LNCaP clone FGC (cell line): ENCODE data around the gene GALNT9.

Experiments
- DNase-seq: peaks from one replicate; pipeline ENCODE4 v3.0.0-alpha.2; 2011; ENCODE audit warnings: low read depth
- H3K4me3 ChIP-seq: 2 replicates; pipeline ENCODE4 v1.5.1; 2011; ENCODE audit warnings: mild to moderate bottlenecking, low read depth, low read length, control low read depth
- TF ChIP-seq, protein P1 (sequence below): IDR thresholded peaks from 2 replicates; pipeline ENCODE4 v1.5.1; 2012; ENCODE audit warnings: mild to moderate bottlenecking; ENCODE audit not compliant: control insufficient read depth, insufficient read depth; ENCODE audit errors: extremely low read depth

GALNT9 gene

DNA sequence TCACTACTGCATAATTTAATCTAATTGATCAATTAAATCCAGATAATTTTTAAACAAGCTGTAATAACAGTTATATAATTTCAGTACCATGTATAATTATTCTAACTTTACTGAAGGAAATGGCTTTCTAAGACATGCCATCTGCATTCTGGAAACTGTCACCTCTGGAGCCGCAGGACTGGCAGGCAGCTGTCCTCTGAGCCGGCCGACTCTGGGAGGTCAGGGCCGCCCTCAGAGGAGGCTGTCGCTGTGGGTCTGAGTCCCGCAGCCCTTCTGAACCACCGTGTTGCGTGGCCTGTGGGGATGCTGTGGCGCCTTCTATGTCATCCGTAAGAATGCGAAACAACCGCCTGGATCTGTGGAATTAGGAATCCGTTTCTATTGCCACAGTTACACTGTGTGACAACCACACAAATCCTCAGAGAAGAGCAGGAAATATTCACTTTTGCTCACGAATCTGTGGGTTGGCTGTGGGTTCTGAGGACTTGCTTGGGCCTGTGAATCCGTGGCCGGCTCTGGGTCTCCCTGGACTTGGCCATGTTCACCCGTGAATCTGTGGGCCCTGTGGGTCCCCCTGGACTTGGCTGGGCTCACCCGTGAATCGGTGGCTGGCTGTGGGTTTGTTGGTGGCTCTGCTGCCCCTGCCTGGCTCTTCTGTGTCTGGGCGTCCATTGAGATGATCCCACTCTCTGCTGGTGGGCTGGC lies 17.2 kb upstream of the GALNT9 start:
- TF ChIP-seq, protein P1, sequence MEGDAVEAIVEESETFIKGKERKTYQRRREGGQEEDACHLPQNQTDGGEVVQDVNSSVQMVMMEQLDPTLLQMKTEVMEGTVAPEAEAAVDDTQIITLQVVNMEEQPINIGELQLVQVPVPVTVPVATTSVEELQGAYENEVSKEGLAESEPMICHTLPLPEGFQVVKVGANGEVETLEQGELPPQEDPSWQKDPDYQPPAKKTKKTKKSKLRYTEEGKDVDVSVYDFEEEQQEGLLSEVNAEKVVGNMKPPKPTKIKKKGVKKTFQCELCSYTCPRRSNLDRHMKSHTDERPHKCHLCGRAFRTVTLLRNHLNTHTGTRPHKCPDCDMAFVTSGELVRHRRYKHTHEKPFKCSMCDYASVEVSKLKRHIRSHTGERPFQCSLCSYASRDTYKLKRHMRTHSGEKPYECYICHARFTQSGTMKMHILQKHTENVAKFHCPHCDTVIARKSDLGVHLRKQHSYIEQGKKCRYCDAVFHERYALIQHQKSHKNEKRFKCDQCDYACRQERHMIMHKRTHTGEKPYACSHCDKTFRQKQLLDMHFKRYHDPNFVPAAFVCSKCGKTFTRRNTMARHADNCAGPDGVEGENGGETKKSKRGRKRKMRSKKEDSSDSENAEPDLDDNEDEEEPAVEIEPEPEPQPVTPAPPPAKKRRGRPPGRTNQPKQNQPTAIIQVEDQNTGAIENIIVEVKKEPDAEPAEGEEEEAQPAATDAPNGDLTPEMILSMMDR, result no peak
- no peak overlapping the region for H3K4me3 ChIP-seq
- no peak for DNase-seq

DNA sequence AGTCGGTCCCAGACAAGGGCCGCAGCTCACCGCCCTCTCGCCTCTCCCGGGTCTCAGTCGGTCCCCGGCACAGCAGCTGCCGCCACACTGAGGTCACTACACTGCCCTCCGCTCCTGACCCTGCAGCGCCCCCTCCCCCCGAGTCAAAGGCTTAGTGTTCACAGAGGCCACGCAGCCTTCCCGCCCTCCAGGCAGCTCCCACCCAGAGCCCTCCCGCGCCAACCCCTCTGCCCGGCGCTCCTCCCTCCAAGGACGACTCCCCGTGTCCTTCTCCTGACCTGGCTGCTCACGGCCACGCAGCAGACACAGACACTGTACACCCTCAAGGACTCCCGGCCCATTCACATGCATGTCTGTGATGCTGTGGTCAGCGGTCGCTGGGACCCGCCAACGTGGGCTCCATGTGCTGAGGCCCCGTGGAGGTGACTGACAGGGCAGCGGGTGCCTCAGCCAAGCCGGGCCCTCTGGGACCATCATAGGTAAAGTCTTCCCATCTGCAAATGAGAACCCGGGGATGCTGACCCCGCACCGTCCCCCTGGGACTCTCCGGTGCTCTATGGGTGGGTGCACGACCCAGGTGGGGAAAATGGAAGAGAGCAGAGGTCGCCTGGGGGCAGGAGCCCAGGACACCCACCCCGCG lies 16.3 kb upstream of the GALNT9 start:
- DNase-seq, result no peak
- H3K4me3 ChIP-seq, result no peak overlapping the region
- TF ChIP-seq, protein P1, result no peak

DNA sequence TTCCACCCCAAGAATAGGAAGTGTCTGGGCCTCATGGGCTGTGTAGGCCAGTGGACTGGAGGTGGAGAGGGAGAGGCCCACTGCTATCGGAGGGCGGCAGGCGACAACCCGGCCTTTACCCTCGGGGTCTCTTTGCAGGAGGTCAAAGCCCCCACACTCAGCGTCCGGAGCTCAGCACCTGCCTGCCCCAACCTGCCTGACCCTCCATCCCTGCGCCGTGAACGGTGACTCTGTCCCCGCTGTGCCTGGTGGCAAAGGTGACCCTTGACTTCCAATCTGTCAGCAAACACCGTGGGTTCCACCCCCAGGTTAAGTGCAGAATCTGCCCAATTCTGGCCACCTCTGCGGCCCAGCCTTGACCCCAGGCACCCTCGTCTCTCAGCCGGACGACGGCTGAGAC lies 15.7 kb upstream of the GALNT9 start:
- DNase-seq, result no peak
- no peak overlapping the region for H3K4me3 ChIP-seq
- TF ChIP-seq, protein P1, result no peak

DNA sequence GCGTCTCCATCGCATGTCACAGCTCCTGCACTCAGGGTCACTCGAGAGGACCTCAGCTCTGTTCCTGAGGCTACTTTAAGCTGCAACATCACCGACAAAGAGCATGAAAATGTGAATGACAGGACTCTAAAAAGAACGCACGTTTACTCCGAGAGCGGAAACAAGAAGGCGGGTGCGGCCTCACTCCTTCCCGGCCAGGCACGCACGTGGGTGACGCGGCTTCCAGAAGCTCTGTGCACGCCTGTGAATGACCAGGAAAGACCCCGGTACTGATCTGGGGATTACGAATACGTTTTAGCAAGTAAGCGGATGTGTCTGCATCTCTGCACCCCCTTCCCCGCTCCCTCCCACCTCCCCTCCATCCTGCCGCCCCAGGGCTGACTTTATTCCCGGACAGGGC lies 15.2 kb upstream of the GALNT9 start:
- DNase-seq, result no peak
- H3K4me3 ChIP-seq, result no peak overlapping the region
- TF ChIP-seq, protein P1, result no peak

DNA sequence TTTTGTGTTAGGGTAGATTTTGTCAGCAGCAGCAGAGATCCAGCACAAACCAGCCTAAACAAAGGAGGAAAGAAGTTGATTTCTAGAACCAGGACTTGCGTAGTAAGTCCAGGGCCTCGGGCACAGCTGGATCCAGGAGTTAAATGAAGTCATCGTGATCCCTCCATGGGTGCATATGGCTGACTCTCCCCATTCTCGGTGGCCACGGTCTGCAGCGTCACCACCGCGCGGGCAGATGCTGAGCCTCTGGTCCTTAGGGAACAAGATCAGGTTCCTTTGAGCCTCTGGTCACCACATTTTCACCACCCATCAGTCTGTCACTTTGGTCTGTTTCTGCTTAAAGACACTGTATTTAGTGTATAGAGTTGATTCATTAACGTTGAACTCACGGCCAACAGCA lies 14.8 kb upstream of the GALNT9 start:
- no peak overlapping the region for H3K4me3 ChIP-seq
- TF ChIP-seq, protein P1, result no peak
- DNase-seq, result no peak

DNA sequence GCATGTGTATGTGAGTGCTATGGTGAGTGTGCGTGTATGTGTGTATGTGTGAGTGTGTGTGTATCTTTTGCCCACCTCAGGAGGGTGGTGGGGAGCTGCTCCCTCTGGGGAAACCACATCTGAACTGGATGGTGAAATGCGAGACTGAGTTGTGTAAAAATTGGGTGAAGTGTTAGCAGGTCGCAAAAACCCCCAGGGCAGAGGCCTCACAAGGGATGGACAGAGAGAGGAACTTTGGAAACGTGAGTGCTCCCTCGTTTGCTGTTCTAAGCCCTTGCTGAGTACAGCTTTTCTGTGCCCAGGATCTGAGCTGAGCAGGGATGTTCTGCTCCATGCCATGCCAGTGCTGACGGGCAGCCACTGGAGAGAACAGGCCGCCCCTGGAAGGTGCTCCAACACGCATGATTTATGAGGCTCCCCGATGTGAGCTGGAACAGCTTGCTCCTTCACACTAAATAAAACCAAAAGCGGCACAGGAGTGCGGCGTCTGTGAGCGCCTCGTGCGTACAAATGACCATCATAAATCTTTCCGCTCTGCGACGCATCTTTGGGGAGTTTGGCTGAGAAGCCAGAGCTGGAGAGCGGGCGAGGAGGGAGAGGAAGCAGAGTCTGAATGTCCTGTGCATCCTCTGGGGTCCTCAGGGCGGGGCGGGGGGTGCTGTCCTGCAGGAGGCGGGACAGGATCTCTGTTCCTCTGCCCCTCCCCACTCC lies 14.1 kb upstream of the GALNT9 start:
- TF ChIP-seq, protein P1, result no peak
- DNase-seq, result peak; percentile 37
- no peak overlapping the region for H3K4me3 ChIP-seq
